Right forelimb (tissue), 1 donor: ENCODE data around the gene ASPDH.

ENCODE experiments used
- DNase-seq: peaks from one replicate; pipeline ENCODE4 v3.0.0-alpha.2; 2018

Gene ASPDH

GRCh38 chr19:50512999-50513745, 541 bp downstream of the ASPDH start:
- no peak for DNase-seq

- no peak for DNase-seq
Measured at GRCh38 chr19:50512112-50512998, 1.4 kb downstream of the ASPDH start.

GRCh38 chr19:50511069-50511822, 2.5 kb downstream of the ASPDH start, which contains the start of gene JOSD2:
Gene JOSD2, minus strand, starts transcription at chr19:50511191. Its CDS starts 760 bp downstream, at chr19:50510431.
- DNase-seq, result peak; percentile 98

GRCh38 chr19:50510700-50511068, 3.0 kb downstream of the ASPDH start:
- no peak for DNase-seq

- no peak for DNase-seq
Measured at GRCh38 chr19:50510121-50510670, 3.5 kb downstream of the ASPDH start.

- no peak for DNase-seq
Measured at GRCh38 chr19:50509366-50509765, 4.3 kb downstream of the ASPDH start.

- no peak for DNase-seq
Measured at GRCh38 chr19:50508843-50509190, 4.9 kb downstream of the ASPDH start.

GRCh38 chr19:50507376-50507775, 6.3 kb downstream of the ASPDH start:
- no peak for DNase-seq

- DNase-seq, result no peak
Measured at GRCh38 chr19:50506700-50507099, 7.0 kb downstream of the ASPDH start.

- DNase-seq, result no peak
Measured at GRCh38 chr19:50505856-50506611, 7.7 kb downstream of the ASPDH start.

- no peak for DNase-seq
Measured at GRCh38 chr19:50501568-50502475, 11.9 kb downstream of the ASPDH start.

GRCh38 chr19:50501186-50501567, 12.5 kb downstream of the ASPDH start:
- no peak for DNase-seq

GRCh38 chr19:50500753-50501151, 13.0 kb downstream of the ASPDH start:
- peak; percentile 58 for DNase-seq

GRCh38 chr19:50500060-50500752, 13.5 kb downstream of the ASPDH start:
- DNase-seq, result peak; percentile 79

- no peak for DNase-seq
Measured at GRCh38 chr19:50498219-50499056, 15.3 kb downstream of the ASPDH start.

GRCh38 chr19:50497022-50497405, 16.7 kb downstream of the ASPDH start:
- no peak for DNase-seq

- DNase-seq, result no peak
Measured at GRCh38 chr19:50496189-50497021, 17.3 kb downstream of the ASPDH start.

- DNase-seq, result no peak
Measured at GRCh38 chr19:50495020-50495531, 18.6 kb downstream of the ASPDH start.
